Prostate gland (tissue), 2 donors: ENCODE results near the gene ZBTB7C. TPM values are rescaled to one million over a fixed set of nuclear protein-coding genes. Genes with fewer than 3 reads are reported as not detected.

Source experiments
- DNase-seq: peaks from one replicate; pipeline ENCODE4 v3.0.0-alpha.2; 2019; ENCODE audit warnings: low spot score
- H3K27ac ChIP-seq, 2 donors: fragments of 200-600 bp; sonication (generic); 2 replicates each; pipeline ENCODE4 v1.5.1; 2017 to 2019
- H3K27me3 ChIP-seq: fragments of 200-600 bp; sonication (generic); replicated peaks from 2 replicates; pipeline ENCODE4 v1.5.1; 2019; ENCODE audit not compliant: insufficient read depth
- H3K36me3 ChIP-seq, 2 donors: fragments of 200-600 bp; sonication (generic); 1 replicate in 1 of 2; 2 replicates in 1 of 2; pipeline versions ENCODE4 v1.5.1 to v1.8.1; 2017 to 2019
- H3K4me1 ChIP-seq: fragments of 200-600 bp; sonication (generic); replicated peaks from 2 replicates; pipeline ENCODE4 v1.5.1; 2019
- H3K4me3 ChIP-seq, 2 donors: fragments of 200-600 bp; sonication (generic); 2 replicates each; pipeline ENCODE4 v1.5.1; 2017 to 2019
- H3K9me3 ChIP-seq: fragments of 200-600 bp; sonication (generic); 2 replicates; pipeline ENCODE4 v1.5.1; 2017
- POLR2A ChIP-seq: fragments of 450-650 bp; IDR thresholded peaks from one replicate; pipeline ENCODE4 v1.6.1; 2016; ENCODE audit warnings: antibody characterized with exemption, mild to moderate bottlenecking
- POLR2AphosphoS5 ChIP-seq: sonication (generic); formaldehyde crosslinking; IDR thresholded peaks from one replicate; pipeline ENCODE4 v1.6.1; 2017; ENCODE audit warnings: antibody characterized with exemption
- WGBS: methylation state at CpG from one replicate; pipeline ENCODE4 v1.1.5; 2018; 5-methylcytosine and 5-hydroxymethylcytosine counted together
- intact Hi-C: fragments of 100-400 bp; cut with DNase I; formaldehyde crosslinking; loops from one replicate; pipeline ENCODE4 v1.14.2; 2022
- total RNA-seq, 2 donors: library from RNA; depleted of rRNA; stranded (reverse); fragments of >200 nt; gene quantifications; one replicate each; pipeline ENCODE4 v1.1.0, GENCODE V29; 2016
- TF ChIP-seq, protein P1 (sequence below), 4 experiments: fragments of 200-600 bp in 2 of 4; fragments of 450-650 bp in 2 of 4; sonication (generic) in 2 of 4; IDR thresholded peaks; 1 replicate in 3 of 4; 2 replicates in 1 of 4; pipeline ENCODE4 v1.5.1; 2016 to 2019; ENCODE audit warnings: antibody characterized with exemption in 4 of 4, mild to moderate bottlenecking in 2 of 4, moderate library complexity in 2 of 4

The ZBTB7C gene
- total RNA-seq, 2 donors from 2014 or later = 14.7 to 48.9 TPM

DNA sequence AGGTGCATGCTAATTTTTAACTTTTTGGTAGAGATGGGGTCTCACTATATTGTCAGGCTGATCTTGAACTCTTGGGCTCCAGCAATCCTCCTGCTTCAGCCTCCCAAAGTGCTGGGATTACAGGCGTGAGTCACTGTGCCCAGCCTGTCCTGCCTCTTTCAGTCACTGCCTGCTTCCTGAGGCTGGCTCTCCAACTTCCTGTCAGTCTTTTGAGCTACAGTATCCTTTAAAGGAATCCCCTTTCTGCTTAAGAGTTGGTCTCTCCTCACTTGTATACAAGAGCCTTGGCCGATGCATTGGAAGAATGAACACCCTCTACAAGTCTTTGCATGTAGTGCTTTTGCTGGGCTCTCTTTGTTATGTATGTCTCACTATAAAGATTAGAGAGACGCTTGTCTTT lies 390.3 kb downstream of the ZBTB7C start:
- DNase-seq = no peak
- H3K9me3 ChIP-seq = no peaks in the 10 kb centered on the region
- H3K36me3 ChIP-seq = no peaks in the 10 kb centered on the region
- peaks cover 6% of the 10 kb centered on the region for H3K27me3 ChIP-seq
- no peak for TF ChIP-seq POLR2AphosphoS5
- TF ChIP-seq POLR2A = no peak
- TF ChIP-seq, protein P1, sequence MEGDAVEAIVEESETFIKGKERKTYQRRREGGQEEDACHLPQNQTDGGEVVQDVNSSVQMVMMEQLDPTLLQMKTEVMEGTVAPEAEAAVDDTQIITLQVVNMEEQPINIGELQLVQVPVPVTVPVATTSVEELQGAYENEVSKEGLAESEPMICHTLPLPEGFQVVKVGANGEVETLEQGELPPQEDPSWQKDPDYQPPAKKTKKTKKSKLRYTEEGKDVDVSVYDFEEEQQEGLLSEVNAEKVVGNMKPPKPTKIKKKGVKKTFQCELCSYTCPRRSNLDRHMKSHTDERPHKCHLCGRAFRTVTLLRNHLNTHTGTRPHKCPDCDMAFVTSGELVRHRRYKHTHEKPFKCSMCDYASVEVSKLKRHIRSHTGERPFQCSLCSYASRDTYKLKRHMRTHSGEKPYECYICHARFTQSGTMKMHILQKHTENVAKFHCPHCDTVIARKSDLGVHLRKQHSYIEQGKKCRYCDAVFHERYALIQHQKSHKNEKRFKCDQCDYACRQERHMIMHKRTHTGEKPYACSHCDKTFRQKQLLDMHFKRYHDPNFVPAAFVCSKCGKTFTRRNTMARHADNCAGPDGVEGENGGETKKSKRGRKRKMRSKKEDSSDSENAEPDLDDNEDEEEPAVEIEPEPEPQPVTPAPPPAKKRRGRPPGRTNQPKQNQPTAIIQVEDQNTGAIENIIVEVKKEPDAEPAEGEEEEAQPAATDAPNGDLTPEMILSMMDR (IDR thresholded peaks at IDR 0.05) = no peak
- H3K4me3 ChIP-seq = no peak overlapping the region
- no peaks in the 10 kb centered on the region for H3K4me1 ChIP-seq
- 29% methylated on average over 3 of the region's 3 CpGs for WGBS
- no peak overlapping the region for H3K27ac ChIP-seq
- intact Hi-C loops = no loop called here

DNA sequence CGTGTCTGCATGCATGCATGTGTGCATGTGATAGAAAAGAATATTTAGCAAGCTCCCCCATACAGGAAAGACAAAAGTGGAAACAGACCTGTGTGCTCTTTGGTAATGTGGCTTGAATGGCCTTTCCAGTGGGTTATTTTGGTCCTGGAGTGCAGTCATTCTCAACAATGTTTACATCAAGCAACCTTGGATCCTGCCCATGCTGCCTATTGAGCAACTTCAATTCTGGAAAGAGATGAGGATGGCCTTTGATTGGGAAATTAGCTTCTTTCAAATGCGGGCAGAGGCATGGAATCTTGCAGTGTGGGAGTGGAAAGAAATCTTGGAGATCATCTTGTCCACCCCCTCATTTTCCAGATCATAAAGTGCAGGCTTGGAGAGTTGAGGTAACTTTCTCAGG lies 391.5 kb downstream of the ZBTB7C start:
- 89% methylated on average over 2 of the region's 2 CpGs for WGBS
- H3K27ac ChIP-seq = no peak overlapping the region

DNA sequence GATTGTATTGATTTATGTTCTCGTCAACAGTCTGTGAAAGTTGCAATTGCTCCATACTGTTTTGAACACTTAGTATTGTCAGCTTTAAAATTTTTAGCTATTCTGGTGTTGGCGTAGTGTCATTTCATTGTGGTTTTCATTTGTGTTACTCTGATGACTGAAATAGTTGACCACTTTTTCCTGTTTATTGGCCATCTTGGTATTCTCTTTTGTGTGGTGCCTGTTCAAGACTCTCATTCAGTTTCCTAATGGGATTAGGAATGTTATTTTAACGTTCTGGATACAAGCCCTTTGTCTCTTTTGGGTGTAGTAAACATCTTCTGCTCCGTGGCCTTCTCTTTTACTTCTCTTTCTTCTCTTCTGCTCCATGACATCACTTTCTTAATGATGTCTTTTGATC lies 396.0 kb downstream of the ZBTB7C start:
- Histone ChIP-seq H3K36me3 (no peaks in the 10 kb centered on the region), H3K27ac (no peak overlapping the region), H3K27me3 (no peaks in the 10 kb centered on the region), H3K9me3 (no peaks in the 10 kb centered on the region), H3K4me1 (no peaks in the 10 kb centered on the region), H3K4me3 (no peak overlapping the region)
- no peak for DNase-seq
- intact Hi-C loops = no loop called here
- 57% methylated on average over 4 of the region's 4 CpGs for WGBS
- TF ChIP-seq, protein P1 (IDR thresholded peaks at IDR 0.05) = no peak
- TF ChIP-seq POLR2A = no peak
- no peak for TF ChIP-seq POLR2AphosphoS5

More for the DNA sequence above, 391.5 kb downstream of the ZBTB7C start:
- no peak for TF ChIP-seq POLR2AphosphoS5
- TF ChIP-seq, protein P1 (IDR thresholded peaks at IDR 0.05) = no peak
- TF ChIP-seq POLR2A = no peak
- H3K4me1 ChIP-seq = no peaks in the 10 kb centered on the region
- H3K9me3 ChIP-seq = no peaks in the 10 kb centered on the region
- intact Hi-C loops = no loop called here
- peaks cover 6% of the 10 kb centered on the region for H3K27me3 ChIP-seq
- no peak overlapping the region for H3K4me3 ChIP-seq
- DNase-seq = no peak
- no peaks in the 10 kb centered on the region for H3K36me3 ChIP-seq

DNA sequence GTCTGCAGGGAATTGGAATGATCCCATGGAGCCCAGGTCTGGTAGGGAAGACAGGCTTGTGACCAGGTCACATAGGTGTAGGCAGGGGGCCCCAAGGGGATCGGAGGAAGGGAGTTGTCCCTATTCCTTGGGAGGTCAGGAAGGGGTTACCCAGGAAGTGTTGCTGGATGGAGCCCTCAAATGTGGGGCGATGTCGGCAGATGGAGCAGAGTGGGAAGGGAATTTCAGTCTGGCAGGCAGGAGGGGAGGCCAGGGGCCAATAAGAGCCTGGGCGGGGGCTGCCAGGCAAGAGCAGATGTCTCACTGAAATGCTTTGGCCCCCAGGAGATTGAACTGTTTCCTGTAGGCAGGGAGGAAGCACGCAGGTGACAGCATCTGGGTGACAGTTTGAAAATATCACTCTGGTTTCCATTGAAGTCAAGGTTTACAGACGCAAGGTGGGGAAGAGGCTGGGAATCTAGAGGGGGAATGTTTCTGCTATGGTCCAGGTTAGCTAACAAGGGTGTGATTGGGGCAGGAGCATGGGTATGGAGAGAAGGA lies 397.2 kb downstream of the ZBTB7C start:
- H3K36me3 ChIP-seq = no peaks in the 10 kb centered on the region
- TF ChIP-seq POLR2A (no peak), POLR2AphosphoS5 (no peak)
- TF ChIP-seq, protein P1 (IDR thresholded peaks at IDR 0.05) = no peak
- H3K4me1 ChIP-seq = no peaks in the 10 kb centered on the region
- intact Hi-C loops = no loop called here
- no peaks in the 10 kb centered on the region for H3K9me3 ChIP-seq
- DNase-seq = no peak
- no peak overlapping the region for H3K27ac ChIP-seq
- 79% methylated on average over 6 of the region's 6 CpGs for WGBS
- no peaks in the 10 kb centered on the region for H3K27me3 ChIP-seq
- H3K4me3 ChIP-seq = no peak overlapping the region

- H3K36me3 ChIP-seq = no peaks in the 10 kb centered on the region
- H3K4me1 ChIP-seq = no peaks in the 10 kb centered on the region
- TF ChIP-seq POLR2AphosphoS5 (no peak), POLR2A (no peak)
- TF ChIP-seq, protein P1 (IDR thresholded peaks at IDR 0.05) = no peak
- DNase-seq = no peak
- no peak overlapping the region for H3K27ac ChIP-seq
- 86% methylated on average over 2 of the region's 2 CpGs for WGBS
- no peaks in the 10 kb centered on the region for H3K9me3 ChIP-seq
- H3K27me3 ChIP-seq = no peaks in the 10 kb centered on the region
- no peak overlapping the region for H3K4me3 ChIP-seq
- intact Hi-C loops = no loop called here
Observed at GRCh38 chr18:48010264-48010663, 398.9 kb downstream of the ZBTB7C start.
